Dedifferentiated amniotic fluid mesenchymal stem cell (primary cell): ENCODE measurements around the gene PRELID3B.
"Not testable (repeated sequence)": the region's sequence is repeated elsewhere in the genome, so short reads cannot be mapped to it uniquely, and the experiment has no call there.

ENCODE experiments used
- DNase-seq: peaks from one replicate; pipeline ENCODE4 v3.0.0-alpha.2; 2016; ENCODE audit errors: extremely low spot score

Gene PRELID3B

GRCh38 chr20:59048681-59049030 is 6.1 kb upstream of the PRELID3B start:
- no peak for DNase-seq

- DNase-seq, result no peak
Measured at GRCh38 chr20:59047938-59048680, 5.5 kb upstream of the PRELID3B start.

GRCh38 chr20:59046862-59047261 is 4.3 kb upstream of the PRELID3B start:
- DNase-seq, result no peak

- no peak for DNase-seq
Measured at GRCh38 chr20:59044796-59045195, 2.2 kb upstream of the PRELID3B start.

- DNase-seq, result no peak
Measured at GRCh38 chr20:59044295-59044694, 1.7 kb upstream of the PRELID3B start.

- DNase-seq, result no peak
Measured at GRCh38 chr20:59043698-59044097, 1.1 kb upstream of the PRELID3B start.

- peak; percentile 71 for DNase-seq
Measured at GRCh38 chr20:59042796-59043631, 428 bp upstream of the PRELID3B start.

GRCh38 chr20:59041487-59041886 is 1.1 kb downstream of the PRELID3B start:
- DNase-seq, result not testable (repeated sequence)

GRCh38 chr20:59040667-59041066 is 1.9 kb downstream of the PRELID3B start:
- DNase-seq, result no peak

GRCh38 chr20:59039233-59039632 is 3.4 kb downstream of the PRELID3B start:
- no peak for DNase-seq

GRCh38 chr20:59037386-59037785 is 5.2 kb downstream of the PRELID3B start:
- DNase-seq, result no peak

GRCh38 chr20:59035381-59035780 is 7.2 kb downstream of the PRELID3B start:
- no peak for DNase-seq

GRCh38 chr20:59033616-59034165 is 8.9 kb downstream of the PRELID3B start:
- no peak for DNase-seq

GRCh38 chr20:59033093-59033492 is 9.5 kb downstream of the PRELID3B start:
- DNase-seq, result no peak

- peak; percentile 49 for DNase-seq
Measured at GRCh38 chr20:59032713-59033059, 9.9 kb downstream of the PRELID3B start.

- DNase-seq, result peak; percentile 91
Measured at GRCh38 chr20:59032023-59032712, 10.4 kb downstream of the PRELID3B start, which contains the start of gene ATP5F1E. Gene ATP5F1E (minus strand): TSS chr20:59032335. CDS start chr20:59032251, 84 bp downstream.

- no peak for DNase-seq
Measured at GRCh38 chr20:59031564-59032022, 11.0 kb downstream of the PRELID3B start.

- DNase-seq, result no peak
Measured at GRCh38 chr20:59030911-59031563, 11.5 kb downstream of the PRELID3B start.

- no peak for DNase-seq
Measured at GRCh38 chr20:59028812-59029211, 13.8 kb downstream of the PRELID3B start.

- DNase-seq, result no peak
Measured at GRCh38 chr20:59027741-59028320, 14.8 kb downstream of the PRELID3B start.
